Lower leg skin (tissue), 4 donors: ENCODE measurements around the gene SOX6. TPM values are rescaled to one million over a fixed set of nuclear protein-coding genes. Genes with fewer than 3 reads are reported as not detected.

Experiments
- DNase-seq, 2 donors: peaks; one replicate each; pipeline ENCODE4 v3.0.0-alpha.2; 2019; ENCODE audit warnings: low spot score in 2 of 2
- H3K4me3 ChIP-seq: fragments of 200-600 bp; sonication (generic); 2 replicates; pipeline ENCODE4 v1.5.1; 2017; ENCODE audit warnings: mild to moderate bottlenecking, low read depth; ENCODE audit not compliant: poor library complexity, severe bottlenecking
- CTCF ChIP-seq, 3 donors: fragments of 450-650 bp; IDR thresholded peaks; one replicate each; pipeline ENCODE4 v1.5.1; 2016; ENCODE audit warnings: antibody characterized with exemption in 3 of 3, mild to moderate bottlenecking in 3 of 3, moderate library complexity in 2 of 3
- POLR2A ChIP-seq, 2 donors: fragments of 450-650 bp; IDR thresholded peaks; one replicate each; pipeline ENCODE4 v1.6.1; 2016 to 2017; ENCODE audit warnings: antibody characterized with exemption in 2 of 2, mild to moderate bottlenecking in 1 of 2, moderate library complexity in 1 of 2
- WGBS, 2 donors: methylation state at CpG; one replicate each; pipeline ENCODE4 v1.1.5; 2018; 5-methylcytosine and 5-hydroxymethylcytosine counted together
- intact Hi-C: fragments of 100-400 bp; cut with DNase I; formaldehyde crosslinking; loops from one replicate; pipeline ENCODE4 v1.15.0; 2023; ENCODE audit warnings: low total_unique reads
- total RNA-seq, 4 donors: library from RNA; depleted of rRNA; stranded (reverse); fragments of >200 nt; gene quantifications; one replicate each; pipeline ENCODE4 v1.1.0, GENCODE V29; 2016

The SOX6 gene
- total RNA-seq, 4 donors from 2014 or later: 11.2 to 31.8 (median 11.6) TPM

GRCh38 chr11:16313846-16314245 is 42.5 kb downstream of the SOX6 start:
- no peak for TF ChIP-seq POLR2A (IDR thresholded peaks at IDR 0.05)
- no peak for TF ChIP-seq CTCF (IDR thresholded peaks at IDR 0.05)
- intact Hi-C loops: no loop called here
- no peak overlapping the region for H3K4me3 ChIP-seq
- no peak for DNase-seq
- 63 to 67% methylated on average over 1 of the region's 1 CpG for WGBS, 2 donors

- WGBS, 2 donors: 91% methylated on average over 3 of the region's 3 CpGs
- H3K4me3 ChIP-seq: no peak overlapping the region
- no peak for DNase-seq
- no peak for TF ChIP-seq CTCF (IDR thresholded peaks at IDR 0.05)
- no peak for TF ChIP-seq POLR2A (IDR thresholded peaks at IDR 0.05)
- intact Hi-C loops: no loop called here
Observed at GRCh38 chr11:16312233-16312765, 44.0 kb downstream of the SOX6 start.

- no peak for TF ChIP-seq CTCF (IDR thresholded peaks at IDR 0.05)
- TF ChIP-seq POLR2A (IDR thresholded peaks at IDR 0.05): no peak
- H3K4me3 ChIP-seq: no peak overlapping the region
- DNase-seq: no peak
- intact Hi-C loops: no loop called here
Observed at GRCh38 chr11:16311831-16312230, 44.5 kb downstream of the SOX6 start.

- no peak for DNase-seq
- no peak overlapping the region for H3K4me3 ChIP-seq
- intact Hi-C loops: no loop called here
- TF ChIP-seq POLR2A (IDR thresholded peaks at IDR 0.05) (no peak), CTCF (IDR thresholded peaks at IDR 0.05) (no peak)
Observed at GRCh38 chr11:16310943-16311342, 45.4 kb downstream of the SOX6 start.

- 86 to 87% methylated on average over 2 of the region's 2 CpGs for WGBS, 2 donors
- DNase-seq: no peak
- no peak overlapping the region for H3K4me3 ChIP-seq
- TF ChIP-seq CTCF (IDR thresholded peaks at IDR 0.05) (no peak), POLR2A (IDR thresholded peaks at IDR 0.05) (no peak)
- intact Hi-C loops: no loop called here
Observed at GRCh38 chr11:16309226-16309625, 47.1 kb downstream of the SOX6 start.

GRCh38 chr11:16301462-16301861 is 54.9 kb downstream of the SOX6 start:
- intact Hi-C loops: no loop called here
- TF ChIP-seq POLR2A (IDR thresholded peaks at IDR 0.05) (no peak), CTCF (IDR thresholded peaks at IDR 0.05) (no peak)

More at GRCh38 chr11:16301462-16301861, 54.9 kb downstream of the SOX6 start:
- no peak for DNase-seq
- H3K4me3 ChIP-seq: no peak overlapping the region
- 81 to 84% methylated on average over 2 of the region's 2 CpGs for WGBS, 2 donors
